GM19452 (cell line): Measurements from ENCODE around the gene DNMT3A.
A peak's percentile ranks its signal among the peaks of the same experiment; 100 is the strongest.
"Not testable (repeated sequence)": the region's sequence is repeated elsewhere in the genome, so short reads cannot be mapped to it uniquely, and the experiment has no call there.

Experiments used
- ATAC-seq: cut with Tn5 transposase; IDR thresholded peaks from one replicate; pipeline ENCODE4 v1.9.1; 2021; ENCODE audit not compliant: unreplicated experiment

The DNMT3A gene

GRCh38 chr2:25215948-25216679, 125.6 kb downstream of the DNMT3A start:
- ATAC-seq: peak; percentile 65

GRCh38 chr2:25215232-25215631, 126.5 kb downstream of the DNMT3A start:
- ATAC-seq: no peak

- no peak for ATAC-seq
Observed at GRCh38 chr2:25213229-25213628, 128.5 kb downstream of the DNMT3A start.

GRCh38 chr2:25210923-25211322, 130.8 kb downstream of the DNMT3A start:
- not testable (repeated sequence) for ATAC-seq

- no peak for ATAC-seq
Observed at GRCh38 chr2:25207078-25207545, 134.6 kb downstream of the DNMT3A start.

- no peak for ATAC-seq
Observed at GRCh38 chr2:25204190-25204838, 137.4 kb downstream of the DNMT3A start.

DNA sequence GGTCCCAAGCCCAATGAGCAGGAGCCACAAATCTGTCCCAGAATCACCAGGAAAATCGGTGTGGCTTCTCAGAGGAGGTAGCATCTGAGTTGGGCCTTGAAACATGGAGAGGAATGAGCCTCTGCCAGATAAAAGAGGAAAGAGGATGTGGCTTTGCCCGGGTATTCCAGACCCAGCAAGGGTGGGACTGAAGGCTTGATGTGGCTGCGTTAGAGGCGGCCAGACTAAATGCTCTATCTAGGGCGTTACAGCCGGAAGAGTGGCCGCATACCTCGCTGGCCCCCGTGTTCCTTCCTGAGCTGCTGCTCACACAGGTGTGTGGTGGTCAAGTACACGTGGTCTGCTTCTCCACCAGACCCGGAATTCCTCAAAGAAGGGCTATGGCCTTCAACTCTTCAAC, 139.4 kb downstream of the DNMT3A start:
- no peak for ATAC-seq

- ATAC-seq: no peak
Observed at GRCh38 chr2:25201794-25202193, 139.9 kb downstream of the DNMT3A start.

DNA sequence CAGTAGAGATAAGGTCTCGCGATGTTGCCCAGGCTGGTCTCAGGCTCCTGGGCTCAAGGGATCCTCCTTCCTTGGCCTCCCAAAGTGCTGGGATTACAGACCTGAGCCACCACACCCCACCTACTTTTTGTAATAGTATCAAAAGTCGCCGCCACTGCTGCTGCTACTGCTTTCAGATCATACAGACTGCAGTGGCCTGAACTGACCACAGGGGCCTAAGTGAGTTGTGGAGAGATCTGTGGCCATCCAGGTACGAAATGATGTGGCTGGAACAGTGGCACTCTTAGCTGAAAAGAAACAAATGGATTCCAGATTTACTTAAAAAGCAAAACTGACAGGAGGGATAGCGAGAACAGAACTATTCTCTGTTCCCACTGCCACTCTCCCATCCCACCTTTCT, 140.5 kb downstream of the DNMT3A start:
- ATAC-seq: no peak

GRCh38 chr2:25198576-25198975, 143.1 kb downstream of the DNMT3A start:
- no peak for ATAC-seq

GRCh38 chr2:25198209-25198525, 143.6 kb downstream of the DNMT3A start:
- no peak for ATAC-seq

DNA sequence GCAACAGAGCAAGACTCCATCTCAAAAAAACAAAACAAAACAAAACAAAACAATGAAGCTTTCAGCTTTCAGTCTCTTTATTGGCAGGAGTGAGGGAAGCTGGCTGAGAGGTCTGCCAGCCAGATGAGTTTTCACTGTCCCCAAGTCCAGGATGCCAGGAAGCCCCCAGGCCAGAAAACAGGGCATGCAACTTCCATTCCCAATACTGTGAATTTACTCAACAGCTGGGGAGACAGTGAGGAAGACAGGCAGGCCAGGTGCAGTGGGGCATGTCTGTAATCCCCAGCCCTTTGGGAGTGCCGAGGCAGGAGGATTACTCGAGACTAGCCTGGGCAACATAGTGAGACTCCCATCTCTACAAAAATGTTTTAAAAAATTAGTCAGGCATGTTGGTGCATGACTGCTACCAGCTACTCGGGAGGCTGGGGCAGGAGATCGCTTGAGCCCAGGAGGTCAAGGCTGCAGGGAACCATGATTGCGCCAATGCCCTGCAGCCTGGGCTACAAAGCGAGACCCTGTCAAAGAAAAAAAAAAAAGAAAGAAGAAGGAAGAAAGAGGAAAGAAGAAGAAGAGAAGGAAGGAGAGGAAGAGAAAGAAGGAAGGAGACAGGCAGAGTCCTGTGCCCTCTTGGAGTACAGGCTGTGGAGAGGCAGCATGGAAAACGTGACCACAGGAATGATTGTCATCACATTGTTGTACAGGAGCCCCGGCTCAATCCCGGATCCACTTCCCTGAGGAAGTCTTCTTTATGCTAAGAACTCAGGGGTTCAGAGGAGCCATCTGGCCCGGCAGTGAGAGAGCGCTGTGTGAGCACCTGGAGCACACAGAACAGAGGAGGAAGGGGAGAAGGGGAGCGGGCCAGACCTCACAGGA, 144.2 kb downstream of the DNMT3A start:
- no peak for ATAC-seq

GRCh38 chr2:25194576-25195122, 147.1 kb downstream of the DNMT3A start:
- no peak for ATAC-seq

DNA sequence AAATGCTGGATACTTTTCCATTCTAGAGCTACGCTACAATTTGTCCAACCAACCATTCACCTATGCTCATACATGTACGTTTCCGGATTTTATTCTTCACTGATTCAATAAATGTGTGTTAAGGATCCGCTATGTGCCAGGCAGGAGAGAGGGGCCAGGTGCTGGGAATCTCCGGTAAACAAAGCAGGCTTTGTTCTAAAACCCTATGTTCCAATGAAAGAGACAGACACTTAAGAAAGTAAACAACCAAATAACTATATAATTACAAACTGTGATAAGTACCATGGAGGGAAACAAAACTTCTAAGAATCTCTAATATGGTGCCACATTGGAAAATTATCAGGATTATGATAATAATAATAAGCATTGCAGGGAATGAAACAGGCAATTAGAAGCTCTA, 151.2 kb downstream of the DNMT3A start:
- ATAC-seq: no peak

GRCh38 chr2:25188405-25188804, 153.3 kb downstream of the DNMT3A start:
- ATAC-seq: no peak

- no peak for ATAC-seq
Observed at GRCh38 chr2:25187729-25188350, 153.9 kb downstream of the DNMT3A start.

DNA sequence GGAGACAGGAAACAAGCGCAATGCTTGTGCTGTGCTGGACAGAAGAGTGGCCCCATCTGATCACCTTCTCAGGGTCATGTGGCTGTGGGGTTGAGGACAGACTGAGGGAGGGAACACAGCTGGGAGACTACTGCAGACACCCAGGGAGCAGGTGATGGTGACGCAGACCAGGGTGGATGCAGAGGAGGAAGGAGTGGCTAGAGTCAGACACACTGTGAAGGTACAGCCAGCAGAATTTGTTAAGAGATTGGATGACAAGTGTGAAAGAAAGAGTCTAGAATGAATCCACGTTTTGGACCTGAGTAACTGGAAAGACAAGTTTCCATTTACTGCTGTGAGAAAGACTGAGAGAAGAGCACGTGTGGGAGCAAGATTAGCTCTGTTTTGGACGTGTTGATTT, 157.5 kb downstream of the DNMT3A start:
- no peak for ATAC-seq

GRCh38 chr2:25178976-25179375, 162.7 kb downstream of the DNMT3A start:
- no peak for ATAC-seq
